PC-9 (cell line): ENCODE data around the gene ZFAND6.

Experiments
- EZH2 ChIP-seq: fragments of 200-600 bp; sonication (generic); IDR thresholded peaks from 2 replicates; pipeline ENCODE4 v1.8.0; 2017; ENCODE audit warnings: antibody characterized with exemption, low read depth
- TF ChIP-seq, protein P1 (sequence below): fragments of 200-600 bp; sonication (generic); conservative IDR thresholded peaks from 2 replicates; pipeline ENCODE4 v1.6.1; 2017; ENCODE audit warnings: mixed run types, antibody characterized with exemption, mild to moderate bottlenecking, moderate library complexity

- TF ChIP-seq, protein P1, sequence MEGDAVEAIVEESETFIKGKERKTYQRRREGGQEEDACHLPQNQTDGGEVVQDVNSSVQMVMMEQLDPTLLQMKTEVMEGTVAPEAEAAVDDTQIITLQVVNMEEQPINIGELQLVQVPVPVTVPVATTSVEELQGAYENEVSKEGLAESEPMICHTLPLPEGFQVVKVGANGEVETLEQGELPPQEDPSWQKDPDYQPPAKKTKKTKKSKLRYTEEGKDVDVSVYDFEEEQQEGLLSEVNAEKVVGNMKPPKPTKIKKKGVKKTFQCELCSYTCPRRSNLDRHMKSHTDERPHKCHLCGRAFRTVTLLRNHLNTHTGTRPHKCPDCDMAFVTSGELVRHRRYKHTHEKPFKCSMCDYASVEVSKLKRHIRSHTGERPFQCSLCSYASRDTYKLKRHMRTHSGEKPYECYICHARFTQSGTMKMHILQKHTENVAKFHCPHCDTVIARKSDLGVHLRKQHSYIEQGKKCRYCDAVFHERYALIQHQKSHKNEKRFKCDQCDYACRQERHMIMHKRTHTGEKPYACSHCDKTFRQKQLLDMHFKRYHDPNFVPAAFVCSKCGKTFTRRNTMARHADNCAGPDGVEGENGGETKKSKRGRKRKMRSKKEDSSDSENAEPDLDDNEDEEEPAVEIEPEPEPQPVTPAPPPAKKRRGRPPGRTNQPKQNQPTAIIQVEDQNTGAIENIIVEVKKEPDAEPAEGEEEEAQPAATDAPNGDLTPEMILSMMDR = no peak
- TF ChIP-seq EZH2 = no peak
Observed at GRCh38 chr15:80161468-80162016, 102.1 kb downstream of the ZFAND6 start.
